ENCODE results near the gene SLC35F4.

DNA sequence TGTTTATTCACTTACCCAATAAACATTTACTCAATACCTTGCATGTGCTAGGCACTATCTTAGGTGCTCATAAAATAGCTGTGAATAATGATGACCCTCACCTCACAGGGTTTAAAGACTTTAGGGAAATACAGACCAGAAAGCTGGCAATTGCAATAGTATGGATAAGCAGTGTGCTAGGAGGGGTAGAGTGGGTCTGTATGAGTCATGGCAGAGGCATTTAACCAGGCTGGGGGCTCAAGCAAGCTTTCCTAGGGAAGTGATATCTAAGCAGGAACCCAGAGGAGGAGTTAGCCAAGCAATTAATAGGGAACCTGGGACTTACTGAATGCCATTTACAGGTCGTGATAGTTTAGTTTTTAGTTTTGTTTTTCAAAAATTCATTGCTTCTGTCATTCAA is 248.4 kb downstream of the SLC35F4 start:
- TF ChIP-seq USF2 (IDR thresholded peaks at IDR 0.05; ENCODE audit: low read depth, low read length) (no peak), RAD21 (IDR thresholded peaks at IDR 0.05; ENCODE audit: low read length) (no peak), CTCF (conservative IDR thresholded peaks at IDR 0.05; ENCODE audit: low read depth, low read length) (no peak), SMC3 (IDR thresholded peaks at IDR 0.05; ENCODE audit: low read depth, low read length) (no peak), BHLHE40 (IDR thresholded peaks at IDR 0.05; ENCODE audit: low read depth, low read length) (no peak), POLR2A (IDR thresholded peaks at IDR 0.05; ENCODE audit: low read depth, low read length) (no peak), CEBPB (IDR thresholded peaks at IDR 0.05; ENCODE audit: low read depth, low read length) (no peak)
